Gastrocnemius medialis (tissue), 4 donors: ENCODE measurements around the gene IL22RA1.

ENCODE experiments used
- POLR2A ChIP-seq, 2 donors: fragments of 450-650 bp; IDR thresholded peaks; one replicate each; pipeline ENCODE4 v1.6.1; 2017; ENCODE audit warnings: antibody characterized with exemption in 2 of 2, mild to moderate bottlenecking in 2 of 2, moderate library complexity in 2 of 2
- TF ChIP-seq, protein P1 (sequence below), 5 experiments: fragments of 450-650 bp in 3 of 5; fragments of 200-600 bp in 2 of 5; sonication (generic) in 2 of 5; IDR thresholded peaks in 4 of 5; conservative IDR thresholded peaks in 1 of 5; 1 replicate in 4 of 5; 2 replicates in 1 of 5; pipeline ENCODE4 v1.5.1; 2016 to 2019; ENCODE audit warnings: antibody characterized with exemption in 5 of 5, mild to moderate bottlenecking in 3 of 5, moderate library complexity in 3 of 5

DNA sequence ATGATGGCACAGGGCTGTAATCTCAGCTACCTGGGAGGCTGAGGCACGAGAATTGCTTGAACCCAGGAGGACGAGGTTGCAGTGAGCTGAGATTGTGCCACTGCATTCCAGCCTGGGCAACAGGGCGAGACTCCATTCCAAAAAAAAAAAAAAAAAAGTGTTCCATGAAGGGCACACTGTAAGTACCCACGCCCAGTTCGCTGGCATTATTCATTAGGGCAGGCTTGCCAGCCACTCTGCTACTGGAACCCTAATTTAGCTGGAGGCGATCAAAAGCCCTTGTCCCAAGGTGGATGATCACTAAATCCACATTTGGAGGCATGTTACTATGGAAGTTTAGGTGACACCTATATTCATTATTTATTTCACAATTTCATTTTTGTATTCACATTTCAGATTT is 39.1 kb upstream of the IL22RA1 start:
- TF ChIP-seq, protein P1, sequence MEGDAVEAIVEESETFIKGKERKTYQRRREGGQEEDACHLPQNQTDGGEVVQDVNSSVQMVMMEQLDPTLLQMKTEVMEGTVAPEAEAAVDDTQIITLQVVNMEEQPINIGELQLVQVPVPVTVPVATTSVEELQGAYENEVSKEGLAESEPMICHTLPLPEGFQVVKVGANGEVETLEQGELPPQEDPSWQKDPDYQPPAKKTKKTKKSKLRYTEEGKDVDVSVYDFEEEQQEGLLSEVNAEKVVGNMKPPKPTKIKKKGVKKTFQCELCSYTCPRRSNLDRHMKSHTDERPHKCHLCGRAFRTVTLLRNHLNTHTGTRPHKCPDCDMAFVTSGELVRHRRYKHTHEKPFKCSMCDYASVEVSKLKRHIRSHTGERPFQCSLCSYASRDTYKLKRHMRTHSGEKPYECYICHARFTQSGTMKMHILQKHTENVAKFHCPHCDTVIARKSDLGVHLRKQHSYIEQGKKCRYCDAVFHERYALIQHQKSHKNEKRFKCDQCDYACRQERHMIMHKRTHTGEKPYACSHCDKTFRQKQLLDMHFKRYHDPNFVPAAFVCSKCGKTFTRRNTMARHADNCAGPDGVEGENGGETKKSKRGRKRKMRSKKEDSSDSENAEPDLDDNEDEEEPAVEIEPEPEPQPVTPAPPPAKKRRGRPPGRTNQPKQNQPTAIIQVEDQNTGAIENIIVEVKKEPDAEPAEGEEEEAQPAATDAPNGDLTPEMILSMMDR (IDR thresholded peaks at IDR 0.05 in 4 of 5, conservative IDR thresholded peaks at IDR 0.05 in 1 of 5), result no peak
- TF ChIP-seq POLR2A (IDR thresholded peaks at IDR 0.05), result no peak
